Measurements from ENCODE around the gene ONECUT1. TPM values are rescaled to one million over a fixed set of nuclear protein-coding genes. Genes with fewer than 3 reads are reported as not detected.

Gene ONECUT1
- total RNA-seq, 1 experiment from 2014 or later, result 35.9 TPM

GRCh38 chr15:52784799-52785671, 5.1 kb downstream of the ONECUT1 start (continued):
- TF ChIP-seq FOXP4 (CRISPR knock-in tag; IDR thresholded peaks at IDR 0.05) (peak; percentile 68; the same call in 1 of the 2 replicates), TP53 (CRISPR knock-in tag; IDR thresholded peaks at IDR 0.05) (no peak), TEAD4 (CRISPR knock-in tag; IDR thresholded peaks at IDR 0.05) (no peak), ZBTB43 (CRISPR knock-in tag; IDR thresholded peaks at IDR 0.05) (no peak), JUN (CRISPR knock-in tag; IDR thresholded peaks at IDR 0.05) (0 out of 2 replicates have a peak, but pooled peaks have one; percentile 43), ZNF121 (CRISPR knock-in tag; IDR thresholded peaks at IDR 0.05) (no peak), ZNF138 (CRISPR knock-in tag; conservative IDR thresholded peaks at IDR 0.05) (no peak), PREB (CRISPR knock-in tag; IDR thresholded peaks at IDR 0.05; ENCODE audit: borderline replicate concordance) (no peak), ZNF263 (CRISPR knock-in tag; IDR thresholded peaks at IDR 0.05; ENCODE audit: low read depth) (no peak), JAZF1 (CRISPR knock-in tag; IDR thresholded peaks at IDR 0.05) (no peak)
- TF ChIP-seq, protein P1, sequence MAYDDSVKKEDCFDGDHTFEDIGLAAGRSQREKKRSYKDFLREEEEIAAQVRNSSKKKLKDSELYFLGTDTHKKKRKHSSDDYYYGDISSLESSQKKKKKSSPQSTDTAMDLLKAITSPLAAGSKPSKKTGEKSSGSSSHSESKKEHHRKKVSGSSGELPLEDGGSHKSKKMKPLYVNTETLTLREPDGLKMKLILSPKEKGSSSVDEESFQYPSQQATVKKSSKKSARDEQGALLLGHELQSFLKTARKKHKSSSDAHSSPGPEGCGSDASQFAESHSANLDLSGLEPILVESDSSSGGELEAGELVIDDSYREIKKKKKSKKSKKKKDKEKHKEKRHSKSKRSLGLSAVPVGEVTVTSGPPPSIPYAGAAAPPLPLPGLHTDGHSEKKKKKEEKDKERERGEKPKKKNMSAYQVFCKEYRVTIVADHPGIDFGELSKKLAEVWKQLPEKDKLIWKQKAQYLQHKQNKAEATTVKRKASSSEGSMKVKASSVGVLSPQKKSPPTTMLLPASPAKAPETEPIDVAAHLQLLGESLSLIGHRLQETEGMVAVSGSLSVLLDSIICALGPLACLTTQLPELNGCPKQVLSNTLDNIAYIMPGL (CRISPR knock-in tag; IDR thresholded peaks at IDR 0.05), result no peak
- TF ChIP-seq, protein P2, sequence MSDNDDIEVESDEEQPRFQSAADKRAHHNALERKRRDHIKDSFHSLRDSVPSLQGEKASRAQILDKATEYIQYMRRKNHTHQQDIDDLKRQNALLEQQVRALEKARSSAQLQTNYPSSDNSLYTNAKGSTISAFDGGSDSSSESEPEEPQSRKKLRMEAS (CRISPR knock-in tag; IDR thresholded peaks at IDR 0.05), result no peak
- TF ChIP-seq, protein P3, sequence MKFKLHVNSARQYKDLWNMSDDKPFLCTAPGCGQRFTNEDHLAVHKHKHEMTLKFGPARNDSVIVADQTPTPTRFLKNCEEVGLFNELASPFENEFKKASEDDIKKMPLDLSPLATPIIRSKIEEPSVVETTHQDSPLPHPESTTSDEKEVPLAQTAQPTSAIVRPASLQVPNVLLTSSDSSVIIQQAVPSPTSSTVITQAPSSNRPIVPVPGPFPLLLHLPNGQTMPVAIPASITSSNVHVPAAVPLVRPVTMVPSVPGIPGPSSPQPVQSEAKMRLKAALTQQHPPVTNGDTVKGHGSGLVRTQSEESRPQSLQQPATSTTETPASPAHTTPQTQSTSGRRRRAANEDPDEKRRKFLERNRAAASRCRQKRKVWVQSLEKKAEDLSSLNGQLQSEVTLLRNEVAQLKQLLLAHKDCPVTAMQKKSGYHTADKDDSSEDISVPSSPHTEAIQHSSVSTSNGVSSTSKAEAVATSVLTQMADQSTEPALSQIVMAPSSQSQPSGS (CRISPR knock-in tag; IDR thresholded peaks at IDR 0.05; ENCODE audit: borderline replicate concordance, low read depth), result no peak

GRCh38 chr15:52783929-52784798, 6.0 kb downstream of the ONECUT1 start:
- Mint-ChIP-seq H3K36me3 (peaks cover 16% of the 10 kb centered on the region), H3K27me3 (ENCODE audit: low read depth) (peaks cover 77% of the 10 kb centered on the region), H3K27ac (no peak overlapping the region), H3K9me3 (no peaks in the 10 kb centered on the region), H3K4me3 (peak overlapping the region; percentile 81), H3K4me1 (peaks cover 86% of the 10 kb centered on the region)
- CTCF ChIA-PET, result interaction anchor here (0.5 to 8.5 kb wide), 18 partner anchors 9 to 728 kb away, joined by 3 to 104 read pairs (median 4); no protein-coding TSS in a partner anchor
- peak; percentile 80 for DNase-seq (ENCODE audit: low spot score)
- peak; percentile 40 for ATAC-seq
- POLR2A ChIA-PET, result interaction anchor here (1.3 to 5.4 kb wide), 2 partner anchors 21 to 38 kb away, joined by 4 to 38 read pairs; no protein-coding TSS in a partner anchor
- TF ChIP-seq ARID4B (CRISPR knock-in tag; IDR thresholded peaks at IDR 0.05; ENCODE audit: borderline replicate concordance) (no peak; the same call in 1 of the 2 replicates), CREM (CRISPR knock-in tag; IDR thresholded peaks at IDR 0.05) (no peak), TEAD4 (CRISPR knock-in tag; IDR thresholded peaks at IDR 0.05) (no peak)
- TF ChIP-seq, protein P4, sequence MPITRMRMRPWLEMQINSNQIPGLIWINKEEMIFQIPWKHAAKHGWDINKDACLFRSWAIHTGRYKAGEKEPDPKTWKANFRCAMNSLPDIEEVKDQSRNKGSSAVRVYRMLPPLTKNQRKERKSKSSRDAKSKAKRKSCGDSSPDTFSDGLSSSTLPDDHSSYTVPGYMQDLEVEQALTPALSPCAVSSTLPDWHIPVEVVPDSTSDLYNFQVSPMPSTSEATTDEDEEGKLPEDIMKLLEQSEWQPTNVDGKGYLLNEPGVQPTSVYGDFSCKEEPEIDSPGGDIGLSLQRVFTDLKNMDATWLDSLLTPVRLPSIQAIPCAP (CRISPR knock-in tag; IDR thresholded peaks at IDR 0.05), result no peak
